Stimulated activated CD8-positive, alpha-beta memory T cell treated with anti-CD3 and anti-CD28 coated beads, Interleukin-4, amount 100 ng/mL, for 1 hour (primary cell): ENCODE data around the gene CBX1.
A peak's percentile ranks its signal among the peaks of the same experiment; 100 is the strongest.

Experiments
- DNase-seq, 2 donors: peaks; one replicate each; pipeline ENCODE4 v3.0.0-alpha.2; 2020; ENCODE audit warnings: low read depth in 2 of 2, low spot score in 1 of 2

CBX1 gene

DNA sequence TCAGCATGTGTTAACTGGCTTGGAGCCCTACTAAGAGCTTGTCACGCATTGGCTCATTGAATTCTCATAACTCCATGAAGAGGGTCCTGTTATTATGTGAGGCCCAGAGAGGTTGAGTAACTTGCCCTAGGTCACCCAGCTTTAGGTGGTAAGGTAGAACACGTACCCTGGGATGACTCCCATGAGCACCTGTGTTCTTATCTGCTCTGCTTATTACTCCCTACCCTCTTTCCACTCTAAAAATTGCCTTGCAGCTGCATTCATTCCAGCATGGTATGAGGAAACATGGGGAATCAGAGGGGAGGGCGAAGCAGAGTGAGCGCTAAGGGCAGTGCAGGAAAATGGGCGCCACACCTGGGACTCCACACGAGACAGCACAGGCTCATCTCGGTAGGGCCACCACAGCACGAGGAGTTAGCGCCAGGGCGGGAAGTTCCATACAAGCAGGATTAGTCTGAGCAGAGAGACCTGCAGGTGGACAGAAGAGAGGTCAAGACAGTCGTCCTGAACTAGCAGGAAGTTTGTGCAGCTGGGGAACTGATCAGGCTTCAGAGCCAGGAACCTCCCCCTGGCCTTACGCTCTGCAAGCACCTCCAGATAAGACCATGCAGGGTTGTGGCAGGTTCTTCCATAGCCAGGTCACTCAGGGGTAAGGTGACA, 73.8 kb downstream of the CBX1 start:
- DNase-seq = no peak

DNA sequence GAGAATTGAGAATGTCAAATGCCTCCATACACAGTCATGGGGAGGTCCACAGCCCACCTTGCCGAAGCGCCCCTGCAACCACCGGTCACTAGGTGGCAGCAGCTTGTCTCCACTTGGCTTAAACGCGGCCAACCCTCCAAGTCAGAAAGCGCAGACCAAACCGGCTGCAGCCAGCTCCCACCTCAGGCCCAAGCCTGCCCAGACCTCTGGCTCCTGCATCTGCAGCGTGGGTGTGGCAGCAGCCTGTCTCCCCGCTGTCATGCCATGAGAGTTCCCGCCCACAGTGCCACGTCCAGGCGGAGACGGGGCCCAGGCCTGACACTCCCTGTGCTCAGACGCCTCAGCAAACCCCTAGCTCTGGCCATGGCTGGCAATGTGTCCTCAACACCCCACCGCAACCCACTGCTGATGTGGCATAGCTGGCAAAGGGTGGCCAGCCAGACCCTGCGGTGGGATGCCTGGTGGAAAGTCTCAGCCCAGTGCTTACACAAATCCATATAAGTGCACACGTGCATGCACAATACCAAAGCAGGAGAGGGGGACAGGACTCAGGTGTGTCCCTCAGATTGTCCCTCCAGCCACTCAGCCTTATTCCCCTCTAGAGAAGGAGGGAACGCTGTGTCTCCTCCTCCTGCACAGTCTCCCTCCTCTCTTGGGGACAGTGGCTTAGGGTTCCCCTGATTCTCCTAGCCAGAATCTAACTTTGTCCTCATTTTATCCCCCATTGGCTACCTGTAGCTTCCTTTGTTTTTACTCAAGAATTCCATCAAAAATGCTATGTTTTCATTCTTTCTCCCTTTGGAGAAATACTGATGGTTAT, 74.6 kb downstream of the CBX1 start:
- DNase-seq = peak in 1 of 2 donors; percentile 50

DNA sequence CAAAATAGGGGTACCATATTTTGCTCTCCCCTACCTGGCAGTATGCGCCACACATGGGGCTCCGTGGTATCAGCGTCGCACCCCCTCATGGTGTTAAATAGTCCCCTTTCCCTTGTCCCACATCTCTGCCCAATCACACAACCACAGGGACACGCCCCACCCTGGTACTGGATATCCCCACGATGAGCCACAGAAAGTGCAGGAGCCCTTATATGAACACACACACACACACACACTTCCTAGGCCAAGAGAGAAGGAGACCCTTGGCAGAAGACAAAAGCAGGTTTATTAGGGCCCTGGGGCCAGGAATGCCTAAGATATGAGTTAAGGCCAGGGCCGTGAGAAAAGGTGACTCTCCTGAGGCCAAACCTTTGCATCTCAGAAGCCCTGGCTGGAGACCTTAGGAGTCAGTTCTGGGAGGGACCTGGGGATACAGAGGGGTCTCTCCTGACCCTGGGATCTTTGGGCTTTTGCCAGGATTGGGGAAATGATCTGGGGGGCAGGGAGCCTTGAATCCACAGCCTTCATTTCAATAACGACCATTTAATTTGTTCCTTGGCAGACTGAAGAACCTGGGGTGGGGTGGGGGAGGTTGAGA, 75.3 kb downstream of the CBX1 start:
- DNase-seq = no peak

DNA sequence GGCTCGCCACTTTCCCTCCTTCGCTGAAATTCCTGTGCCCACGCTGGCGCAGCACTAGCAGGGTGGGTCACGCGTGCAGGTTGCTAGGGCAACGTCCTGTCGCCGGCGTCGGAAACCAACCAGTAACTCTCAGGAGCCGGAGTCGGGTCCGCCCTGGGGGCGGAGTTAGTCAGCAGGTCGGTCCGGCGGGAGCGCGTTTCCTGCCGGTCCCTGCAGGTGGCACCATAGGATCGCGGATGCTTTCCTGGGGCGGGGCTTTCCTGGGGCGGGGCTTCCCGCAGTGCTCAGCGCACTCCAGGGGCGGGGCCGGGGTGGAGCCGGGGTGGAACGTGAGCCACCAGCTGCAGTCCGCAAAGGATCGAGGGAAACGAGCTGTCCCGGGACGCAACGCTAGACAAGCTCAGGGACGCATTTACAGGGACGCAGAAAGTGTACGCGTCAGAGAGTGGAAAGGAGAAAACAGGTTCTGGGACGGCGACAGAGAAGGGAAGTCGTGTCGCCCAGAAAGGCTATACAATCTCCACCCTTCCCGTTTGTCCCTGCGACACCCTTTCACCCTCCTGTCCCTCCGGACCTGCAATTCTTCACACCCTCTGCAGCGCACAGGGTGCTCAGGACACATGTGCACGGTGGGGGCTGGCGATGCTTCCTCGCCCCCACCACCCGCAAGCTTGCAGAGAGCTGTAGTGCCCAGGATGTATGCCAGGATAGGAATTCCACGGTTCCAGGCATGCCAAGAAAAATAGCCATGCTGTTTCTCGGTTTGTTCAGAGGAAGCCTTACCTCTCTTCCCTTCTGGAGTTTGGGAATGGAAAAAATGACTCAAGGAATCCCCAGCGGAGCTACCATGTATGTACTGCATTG, 76.0 kb downstream of the CBX1 start:
- peak; percentile 95 to 96 for DNase-seq

- DNase-seq = no peak
Observed at GRCh38 chr17:48024149-48025039, 76.9 kb downstream of the CBX1 start.

DNA sequence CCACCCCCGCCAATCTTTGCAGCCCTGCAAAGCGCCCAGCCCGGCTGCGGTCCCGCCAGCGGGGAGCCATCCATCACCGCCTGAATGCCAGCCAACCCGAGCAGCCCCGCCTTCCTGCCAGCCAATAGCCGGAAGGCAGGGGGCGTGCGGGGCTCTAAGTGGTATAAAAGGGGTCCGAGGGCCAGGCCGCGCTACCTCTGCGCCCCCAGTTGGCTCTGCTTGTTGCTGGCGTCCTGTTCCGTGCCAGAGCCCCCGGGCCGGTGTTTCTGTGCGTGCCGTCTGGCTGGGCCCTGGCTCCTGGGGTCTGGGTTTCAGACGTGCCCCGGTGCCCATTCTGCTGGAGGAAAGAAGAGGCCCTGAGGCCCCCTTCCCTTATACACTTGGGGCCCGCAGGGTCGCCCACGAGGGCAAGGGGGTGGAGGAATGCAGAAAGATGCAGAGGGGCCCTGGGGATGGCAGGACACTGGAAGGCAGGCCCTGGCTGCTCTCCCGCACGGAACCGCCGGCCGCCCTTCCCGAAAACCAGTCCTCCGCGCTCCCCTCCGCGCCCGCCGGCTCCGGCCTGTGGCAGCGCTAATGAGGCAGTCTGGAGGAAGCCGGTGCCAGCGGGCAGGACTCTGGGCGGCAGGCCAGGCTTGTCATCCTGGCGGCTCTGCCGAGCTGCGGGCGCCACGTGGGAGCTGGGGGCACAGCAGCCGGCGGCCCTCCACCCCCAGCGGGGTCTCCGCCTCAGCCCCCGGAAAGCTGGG, 77.7 kb downstream of the CBX1 start:
- DNase-seq = no peak

- no peak for DNase-seq
Observed at GRCh38 chr17:48022901-48023300, 78.4 kb downstream of the CBX1 start.

GRCh38 chr17:48021934-48022333, 79.3 kb downstream of the CBX1 start:
- DNase-seq = no peak
